Activated CD8-positive, alpha-beta T cell treated with anti-CD3 and anti-CD28 coated beads for 36 hours (primary cell): Measurements from ENCODE around the gene LIN52. TPM values are rescaled to one million over a fixed set of nuclear protein-coding genes. Genes with fewer than 3 reads are reported as not detected.

Experiments
- ATAC-seq: fragments of 200-7000 bp; cut with Tn5 transposase; one replicate; pipeline ENCODE4 v1.10.0; 2021; ENCODE audit warnings: mild to moderate bottlenecking, moderate library complexity
- CTCF ChIA-PET: fragments of 350-600 bp; sonication (Branson Sonifier 250); formaldehyde crosslinking; loops from one replicate; lab custom pipeline; 2021; ENCODE audit warnings: antibody characterized with exemption; lab: Charles Lee
- POLR2A ChIA-PET: fragments of 350-600 bp; sonication (Branson Sonifier 250); formaldehyde crosslinking; loops from one replicate; lab custom pipeline; 2021; ENCODE audit warnings: antibody characterized with exemption; lab: Charles Lee
- DNase-seq: peaks from one replicate; pipeline ENCODE4 v3.0.0-alpha.2; 2020
- H3K27ac Mint-ChIP-seq: one replicate; pipeline ENCODE4 v1.8.0; 2021; ENCODE audit warnings: mild to moderate bottlenecking, mixed read lengths
- H3K27me3 Mint-ChIP-seq: one replicate; pipeline ENCODE4 v1.8.0; 2021; ENCODE audit warnings: mixed read lengths
- H3K36me3 Mint-ChIP-seq: one replicate; pipeline ENCODE4 v1.8.0; 2021; ENCODE audit warnings: low read depth, mixed read lengths
- H3K4me1 Mint-ChIP-seq: one replicate; pipeline ENCODE4 v1.8.0; 2021; ENCODE audit warnings: low read depth, mixed read lengths
- H3K4me3 Mint-ChIP-seq: one replicate; pipeline ENCODE4 v1.8.0; 2021; ENCODE audit warnings: mild to moderate bottlenecking, moderate library complexity, mixed read lengths
- H3K9me3 Mint-ChIP-seq: one replicate; pipeline ENCODE4 v1.8.0; 2021; ENCODE audit warnings: mixed read lengths
- CTCF ChIP-seq: fragments of 200-600 bp; IDR thresholded peaks from one replicate; pipeline ENCODE4 v1.8.0; 2022; ENCODE audit warnings: antibody characterized with exemption, mild to moderate bottlenecking
- intact Hi-C: fragments of 100-400 bp; cut with micrococcal nuclease; formaldehyde crosslinking; loops from one replicate; pipeline ENCODE4 v1.10.0; 2022
- total RNA-seq, 2 experiments: library from RNA; stranded (reverse); gene quantifications; one replicate each; pipeline ENCODE4 v1.2.3, GENCODE V29; 2021

LIN52 gene
- total RNA-seq, 2 experiments from 2014 or later, result 10.1 to 10.3 TPM

- Mint-ChIP-seq H3K27ac (no peak overlapping the region), H3K27me3 (no peaks in the 10 kb centered on the region), H3K9me3 (no peaks in the 10 kb centered on the region), H3K4me1 (no peaks in the 10 kb centered on the region), H3K36me3 (peaks cover 1% of the 10 kb centered on the region), H3K4me3 (no peak overlapping the region)
- intact Hi-C loops, result no loop called here
- TF ChIP-seq CTCF, result no peak
- no peak for DNase-seq
- ChIA-PET POLR2A (no interaction called here), CTCF (no interaction called here)
- no peak for ATAC-seq
These were observed 19.9 kb upstream of the LIN52 start for GRCh38 chr14:74064883-74065282.

DNA sequence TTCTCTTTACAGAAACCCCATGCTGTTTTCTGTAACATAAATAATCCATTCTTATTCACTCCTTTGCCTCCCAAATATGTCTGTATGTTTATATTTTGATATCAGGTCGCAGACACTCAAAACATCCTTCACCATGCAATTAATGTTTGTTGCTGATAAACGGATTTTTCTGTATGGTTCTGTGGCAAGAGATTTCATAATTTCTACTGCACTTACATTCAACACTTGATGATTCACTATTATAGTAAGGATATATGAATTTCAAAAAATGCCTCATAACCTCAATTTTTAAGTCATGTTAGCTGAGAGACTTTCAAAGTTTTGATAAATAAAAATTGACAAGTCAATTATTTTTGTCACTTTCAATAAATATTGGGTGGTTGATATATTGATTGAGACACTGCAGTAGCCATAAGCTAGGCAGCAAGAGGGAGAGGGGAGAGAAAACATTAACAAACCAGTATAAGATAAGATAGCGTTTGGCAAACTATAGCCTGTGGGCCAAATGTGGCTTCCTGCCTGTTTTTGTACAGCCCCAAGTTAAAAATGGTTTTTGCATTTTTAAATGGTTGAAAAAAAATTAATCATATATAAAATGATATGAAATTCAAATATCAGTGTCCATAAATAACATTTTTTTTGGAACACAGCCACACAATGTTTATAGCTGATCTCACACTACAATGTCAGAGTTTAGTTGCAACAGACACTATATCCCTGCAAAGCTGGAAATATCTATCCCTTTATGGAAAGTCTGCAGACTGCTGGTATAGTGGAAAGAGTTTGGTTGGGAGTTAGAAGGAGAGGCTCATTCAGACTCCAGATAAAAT lies 18.8 kb upstream of the LIN52 start:
- no peak overlapping the region for H3K27ac Mint-ChIP-seq
- intact Hi-C loops, result no loop called here
- POLR2A ChIA-PET, result no interaction called here
- TF ChIP-seq CTCF, result no peak
- ATAC-seq, result no peak
- H3K4me3 Mint-ChIP-seq, result no peak overlapping the region
- CTCF ChIA-PET, result interaction anchor here (0.7 kb wide), 1 partner anchor 54 kb away, joined by 3 read pairs; no protein-coding TSS in a partner anchor
- H3K4me1 Mint-ChIP-seq, result no peaks in the 10 kb centered on the region
- H3K27me3 Mint-ChIP-seq, result no peaks in the 10 kb centered on the region
- H3K36me3 Mint-ChIP-seq, result peaks cover 1% of the 10 kb centered on the region
- no peak for DNase-seq
- no peaks in the 10 kb centered on the region for H3K9me3 Mint-ChIP-seq

- TF ChIP-seq CTCF, result no peak
- H3K27ac Mint-ChIP-seq, result no peak overlapping the region
- ChIA-PET POLR2A (no interaction called here), CTCF (interaction anchor here (1.1 to 1.3 kb wide), 2 partner anchors 9 to 11 kb away, joined by 3 read pairs; no protein-coding TSS in a partner anchor)
- no peaks in the 10 kb centered on the region for H3K27me3 Mint-ChIP-seq
- H3K4me1 Mint-ChIP-seq, result no peaks in the 10 kb centered on the region
- intact Hi-C loops, result no loop called here
- H3K36me3 Mint-ChIP-seq, result no peaks in the 10 kb centered on the region
- ATAC-seq, result no peak
- no peak for DNase-seq
- H3K9me3 Mint-ChIP-seq, result no peaks in the 10 kb centered on the region
- no peak overlapping the region for H3K4me3 Mint-ChIP-seq
These were observed 7.4 kb upstream of the LIN52 start for GRCh38 chr14:74077401-74077800.

GRCh38 chr14:74080820-74081460 lies 3.8 kb upstream of the LIN52 start:
- intact Hi-C loops, result no loop called here
- no peaks in the 10 kb centered on the region for H3K27me3 Mint-ChIP-seq
- no peaks in the 10 kb centered on the region for H3K36me3 Mint-ChIP-seq
- ATAC-seq, result no peak
- H3K27ac Mint-ChIP-seq, result no peak overlapping the region
- H3K9me3 Mint-ChIP-seq, result no peaks in the 10 kb centered on the region
- H3K4me3 Mint-ChIP-seq, result no peak overlapping the region
- no peak for TF ChIP-seq CTCF
- POLR2A ChIA-PET, result no interaction called here
- DNase-seq, result no peak
- peaks cover 21% of the 10 kb centered on the region for H3K4me1 Mint-ChIP-seq
- CTCF ChIA-PET, result interaction anchor here (1.6 kb wide), 1 partner anchor 8 kb away, joined by 3 read pairs; no protein-coding TSS in a partner anchor

- H3K27ac Mint-ChIP-seq, result no peak overlapping the region
- CTCF ChIA-PET, result interaction anchor here (1.6 kb wide), 1 partner anchor 9 kb away, joined by 3 read pairs; no protein-coding TSS in a partner anchor
- no peaks in the 10 kb centered on the region for H3K27me3 Mint-ChIP-seq
- POLR2A ChIA-PET, result interaction anchor here (0.6 kb wide), 1 partner anchor 682 kb away, joined by 3 read pairs; no protein-coding TSS in a partner anchor
- H3K4me3 Mint-ChIP-seq, result no peak overlapping the region
- H3K36me3 Mint-ChIP-seq, result no peaks in the 10 kb centered on the region
- DNase-seq (no peak), ATAC-seq (no peak)
- intact Hi-C loops, result no loop called here
- H3K4me1 Mint-ChIP-seq, result peaks cover 26% of the 10 kb centered on the region
- TF ChIP-seq CTCF, result no peak
- no peaks in the 10 kb centered on the region for H3K9me3 Mint-ChIP-seq
These were observed 3.3 kb upstream of the LIN52 start for GRCh38 chr14:74081491-74081890.
